ENCODE results near the gene PRG2.
"Not testable (repeated sequence)": the region's sequence is repeated elsewhere in the genome, so short reads cannot be mapped to it uniquely, and the experiment has no call there.

Gene PRG2

GRCh38 chr11:57368106-57368844 lies 22.2 kb downstream of the PRG2 start:
- DNase-seq (ENCODE audit: low read depth) = no peak

- DNase-seq (ENCODE audit: low read depth) = no peak
Observed at GRCh38 chr11:57364851-57365660, 25.4 kb downstream of the PRG2 start.

GRCh38 chr11:57363131-57364080 lies 27.0 kb downstream of the PRG2 start:
- DNase-seq (ENCODE audit: low read depth) = no peak

- no peak for DNase-seq (ENCODE audit: low read depth)
Observed at GRCh38 chr11:57361926-57362325, 28.5 kb downstream of the PRG2 start.

GRCh38 chr11:57361420-57361819 lies 29.0 kb downstream of the PRG2 start:
- DNase-seq (ENCODE audit: low read depth) = not testable (repeated sequence)

GRCh38 chr11:57360991-57361390 lies 29.5 kb downstream of the PRG2 start:
- no peak for DNase-seq (ENCODE audit: low read depth)

- no peak for DNase-seq (ENCODE audit: low read depth)
Observed at GRCh38 chr11:57359896-57360690, 30.4 kb downstream of the PRG2 start.

- no peak for DNase-seq (ENCODE audit: low read depth)
Observed at GRCh38 chr11:57359396-57359795, 31.1 kb downstream of the PRG2 start.

GRCh38 chr11:57358991-57359390 lies 31.5 kb downstream of the PRG2 start:
- DNase-seq (ENCODE audit: low read depth) = no peak

GRCh38 chr11:57358543-57358961 lies 31.9 kb downstream of the PRG2 start:
- no peak for DNase-seq (ENCODE audit: low read depth)

- no peak for DNase-seq (ENCODE audit: low read depth)
Observed at GRCh38 chr11:57357856-57358255, 32.6 kb downstream of the PRG2 start.

GRCh38 chr11:57357310-57357709 lies 33.1 kb downstream of the PRG2 start:
- no peak for DNase-seq (ENCODE audit: low read depth)

GRCh38 chr11:57356268-57356667 lies 34.2 kb downstream of the PRG2 start:
- DNase-seq (ENCODE audit: low read depth) = no peak

- DNase-seq (ENCODE audit: low read depth) = no peak
Observed at GRCh38 chr11:57354699-57355098, 35.8 kb downstream of the PRG2 start.

- DNase-seq (ENCODE audit: low read depth) = no peak
Observed at GRCh38 chr11:57353852-57354251, 36.6 kb downstream of the PRG2 start.

- DNase-seq (ENCODE audit: low read depth) = no peak
Observed at GRCh38 chr11:57353446-57353845, 37.0 kb downstream of the PRG2 start.

- no peak for DNase-seq (ENCODE audit: low read depth)
Observed at GRCh38 chr11:57353036-57353435, 37.4 kb downstream of the PRG2 start.

GRCh38 chr11:57349491-57350274 lies 40.8 kb downstream of the PRG2 start:
- peak; percentile 52 for DNase-seq (ENCODE audit: low read depth)

- no peak for DNase-seq (ENCODE audit: low read depth)
Observed at GRCh38 chr11:57348636-57349313, 41.7 kb downstream of the PRG2 start.

GRCh38 chr11:57348052-57348451 lies 42.4 kb downstream of the PRG2 start:
- no peak for DNase-seq (ENCODE audit: low read depth)

Data from activated T-helper 1 cell treated with Interleukin-2 at 50 U/mL for 16 hours (primary cell).